Fibroblast of skin of back (primary cell): ENCODE results near the gene TMEM163.

Experiments
- DNase-seq: peaks from one replicate; pipeline ENCODE4 v3.0.0-alpha.2; 2013

TMEM163 gene

GRCh38 chr2:134690629-134691215 lies 28.1 kb downstream of the TMEM163 start:
- no peak for DNase-seq

- no peak for DNase-seq
Observed at GRCh38 chr2:134689315-134689714, 29.5 kb downstream of the TMEM163 start.

- no peak for DNase-seq
Observed at GRCh38 chr2:134685967-134686366, 32.8 kb downstream of the TMEM163 start.

GRCh38 chr2:134683561-134684112 lies 35.2 kb downstream of the TMEM163 start:
- DNase-seq = no peak

GRCh38 chr2:134682726-134683125 lies 36.1 kb downstream of the TMEM163 start:
- no peak for DNase-seq

- no peak for DNase-seq
Observed at GRCh38 chr2:134681201-134681600, 37.6 kb downstream of the TMEM163 start.

- DNase-seq = no peak
Observed at GRCh38 chr2:134679745-134680144, 39.1 kb downstream of the TMEM163 start.

GRCh38 chr2:134679294-134679693 lies 39.5 kb downstream of the TMEM163 start:
- no peak for DNase-seq

GRCh38 chr2:134677856-134678756 lies 40.7 kb downstream of the TMEM163 start:
- DNase-seq = no peak

- DNase-seq = no peak
Observed at GRCh38 chr2:134676960-134677359, 41.8 kb downstream of the TMEM163 start.

- no peak for DNase-seq
Observed at GRCh38 chr2:134675314-134675713, 43.5 kb downstream of the TMEM163 start.

- DNase-seq = no peak
Observed at GRCh38 chr2:134674687-134675086, 44.1 kb downstream of the TMEM163 start.

GRCh38 chr2:134671513-134671912 lies 47.3 kb downstream of the TMEM163 start:
- DNase-seq = no peak

GRCh38 chr2:134670955-134671354 lies 47.8 kb downstream of the TMEM163 start:
- DNase-seq = no peak

- no peak for DNase-seq
Observed at GRCh38 chr2:134669731-134670669, 48.8 kb downstream of the TMEM163 start.

GRCh38 chr2:134668821-134669220 lies 50.0 kb downstream of the TMEM163 start:
- no peak for DNase-seq

GRCh38 chr2:134667541-134667940 lies 51.3 kb downstream of the TMEM163 start:
- DNase-seq = no peak

- DNase-seq = no peak
Observed at GRCh38 chr2:134667081-134667480, 51.7 kb downstream of the TMEM163 start.

GRCh38 chr2:134665727-134666506 lies 52.9 kb downstream of the TMEM163 start:
- DNase-seq = no peak

GRCh38 chr2:134663451-134664450 lies 55.0 kb downstream of the TMEM163 start:
- DNase-seq = no peak
